CD8-positive, alpha-beta memory T cell (primary cell): ENCODE measurements around the gene ZFR. TPM values are rescaled to one million over a fixed set of nuclear protein-coding genes. Genes with fewer than 3 reads are reported as not detected.

ENCODE experiments used
- CTCF ChIA-PET: fragments of 350-600 bp; sonication (Branson Sonifier 250); formaldehyde crosslinking; loops from one replicate; lab custom pipeline; 2021; ENCODE audit warnings: antibody characterized with exemption; lab: Charles Lee
- POLR2A ChIA-PET: fragments of 350-600 bp; sonication (Branson Sonifier 250); formaldehyde crosslinking; loops from one replicate; lab custom pipeline; 2021; ENCODE audit warnings: antibody characterized with exemption; lab: Charles Lee
- DNase-seq, 5 donors: peaks; one replicate each; pipeline versions ENCODE4 v3.0.0 to v3.0.0-alpha.2; 2020 to 2022; ENCODE audit warnings: mixed read lengths in 1 of 5
- H3K27ac ChIP-seq: one replicate; pipeline ENCODE4 v1.7.0; 2013; ENCODE audit warnings: low read depth, mild to moderate bottlenecking, low read length, moderate library complexity
- H3K27me3 ChIP-seq: 2 replicates; pipeline ENCODE4 v1.7.0; 2013; ENCODE audit warnings: low read length, mild to moderate bottlenecking; ENCODE audit not compliant: insufficient read depth, poor library complexity, severe bottlenecking
- H3K36me3 ChIP-seq: 2 replicates; pipeline ENCODE4 v1.7.0; 2013; ENCODE audit warnings: mild to moderate bottlenecking, low read length, moderate library complexity; ENCODE audit not compliant: insufficient read depth
- H3K4me1 ChIP-seq: 2 replicates; pipeline ENCODE4 v1.7.0; 2013; ENCODE audit warnings: mild to moderate bottlenecking, low read length, moderate library complexity; ENCODE audit not compliant: insufficient read depth
- H3K4me3 ChIP-seq: 2 replicates; pipeline ENCODE4 v1.7.0; 2013; ENCODE audit warnings: mild to moderate bottlenecking, low read length
- H3K9me3 ChIP-seq: 2 replicates; pipeline ENCODE4 v1.7.0; 2013; ENCODE audit warnings: mild to moderate bottlenecking, low read length
- H3K27ac Mint-ChIP-seq, 8 donors: one replicate each; pipeline ENCODE4 v1.8.0; 2020 to 2021; ENCODE audit warnings: mixed read lengths in 8 of 8, mild to moderate bottlenecking in 6 of 8, inconsistent platforms in 3 of 8, moderate library complexity in 3 of 8
- H3K27me3 Mint-ChIP-seq, 2 donors: one replicate each; pipeline ENCODE4 v1.8.0; 2020 to 2021; ENCODE audit warnings: mixed read lengths in 2 of 2, mild to moderate bottlenecking in 1 of 2, moderate library complexity in 1 of 2
- H3K36me3 Mint-ChIP-seq, 3 donors: one replicate each; pipeline ENCODE4 v1.8.0; 2020 to 2021; ENCODE audit warnings: mixed read lengths in 3 of 3, inconsistent platforms in 1 of 3, mild to moderate bottlenecking in 1 of 3
- H3K4me1 Mint-ChIP-seq, 3 donors: one replicate each; pipeline ENCODE4 v1.8.0; 2020 to 2021; ENCODE audit warnings: mixed read lengths in 3 of 3, inconsistent platforms in 1 of 3, mild to moderate bottlenecking in 1 of 3
- H3K4me3 Mint-ChIP-seq, 7 donors: one replicate each; pipeline ENCODE4 v1.8.0; 2020 to 2021; ENCODE audit warnings: mixed read lengths in 7 of 7, mild to moderate bottlenecking in 6 of 7, moderate library complexity in 4 of 7, inconsistent platforms in 2 of 7
- H3K9me3 Mint-ChIP-seq, 5 donors: one replicate each; pipeline ENCODE4 v1.8.0; 2020 to 2022; ENCODE audit warnings: mixed read lengths in 5 of 5, mild to moderate bottlenecking in 3 of 5, moderate library complexity in 2 of 5, inconsistent platforms in 1 of 5
- polyA plus RNA-seq: library from polyadenylated mRNA; unstranded; fragments of 300-500 nt; fragmentation: Illumina TruSeq; gene quantifications from one replicate; pipeline ENCODE4 v1.2.3, GENCODE V29; 2021
- total RNA-seq, 2 experiments: library from RNA; stranded (reverse); gene quantifications; one replicate each; pipeline ENCODE4 v1.2.3, GENCODE V29; 2021

ZFR gene
- total and polyA plus RNA-seq, 3 experiments from 2014 or later, result 83.4 to 88.3 (median 87.5) TPM

GRCh38 chr5:32308946-32309345 is 135.6 kb downstream of the ZFR start:
- no peak for DNase-seq
- Histone ChIP-seq H3K36me3 (no peaks in the 10 kb centered on the region), H3K9me3 (no peaks in the 10 kb centered on the region), H3K4me3 (no peak overlapping the region), H3K27ac (no peak overlapping the region), H3K4me1 (peaks cover 18% of the 10 kb centered on the region), H3K27me3 (no peaks in the 10 kb centered on the region)
- Mint-ChIP-seq H3K9me3 (no peaks in the 10 kb centered on the region), H3K4me3 (peak overlapping the region in 1 of 7 donors; percentile 87), H3K36me3 (peaks cover 0 to 16% (median 13%) of the 10 kb centered on the region in 3 donors), H3K4me1 (peaks cover 50 to 76% (median 70%) of the 10 kb centered on the region in 3 donors), H3K27ac (peak overlapping the region in 1 of 8 donors; percentile 81), H3K27me3 (peaks cover 0 to 2% of the 10 kb centered on the region in 2 donors)
- ChIA-PET POLR2A (no interaction called here), CTCF (no interaction called here)

- no peak for DNase-seq
- Mint-ChIP-seq H3K9me3 (no peaks in the 10 kb centered on the region), H3K4me3 (peak overlapping the region in 1 of 7 donors; percentile 23), H3K27me3 (no peaks in the 10 kb centered on the region), H3K4me1 (peaks cover 55 to 83% (median 75%) of the 10 kb centered on the region in 3 donors), H3K27ac (peak overlapping the region in 2 of 8 donors; percentile 14 to 79), H3K36me3 (peaks cover 0 to 18% (median 9%) of the 10 kb centered on the region in 3 donors)
- Histone ChIP-seq H3K27ac (no peak overlapping the region), H3K9me3 (no peaks in the 10 kb centered on the region), H3K27me3 (no peaks in the 10 kb centered on the region), H3K36me3 (no peaks in the 10 kb centered on the region), H3K4me3 (no peak overlapping the region), H3K4me1 (peaks cover 18% of the 10 kb centered on the region)
- ChIA-PET POLR2A (no interaction called here), CTCF (no interaction called here)
Observed at GRCh38 chr5:32307769-32308194, 136.8 kb downstream of the ZFR start.

GRCh38 chr5:32304622-32305021 is 139.9 kb downstream of the ZFR start:
- POLR2A ChIA-PET, result interaction anchor here (0.6 kb wide), 1 partner anchor 23 kb away, joined by 6 read pairs; no protein-coding TSS in a partner anchor
- Histone ChIP-seq H3K27ac (no peak overlapping the region), H3K4me1 (no peaks in the 10 kb centered on the region), H3K4me3 (no peak overlapping the region), H3K27me3 (no peaks in the 10 kb centered on the region), H3K9me3 (no peaks in the 10 kb centered on the region), H3K36me3 (no peaks in the 10 kb centered on the region)
- Mint-ChIP-seq H3K27me3 (no peaks in the 10 kb centered on the region), H3K9me3 (no peaks in the 10 kb centered on the region), H3K27ac (peak overlapping the region in 1 of 8 donors; percentile 4), H3K4me3 (peak overlapping the region in 2 of 7 donors; percentile 22 to 45), H3K36me3 (peaks cover 0 to 14% (median 13%) of the 10 kb centered on the region in 3 donors), H3K4me1 (peaks cover 50 to 86% (median 72%) of the 10 kb centered on the region in 3 donors)
- no peak for DNase-seq
- CTCF ChIA-PET, result interaction anchor here (1.5 kb wide), 1 partner anchor 72 kb away, joined by 3 read pairs; no protein-coding TSS in a partner anchor

Other genes starting within 250 kb of the ZFR start
- 10 to 100 TPM; 25.4 to 27.4 TPM for gene MTMR12, start 131.8 kb downstream of the ZFR start, total RNA-seq
- 20.4 TPM for gene MTMR12, start 131.8 kb downstream of the ZFR start, polyA plus RNA-seq
- 100 to 1,000 TPM; 484 to 511 TPM for gene SUB1, start 140.8 kb upstream of the ZFR start, total RNA-seq
- gene SUB1, start 140.8 kb upstream of the ZFR start, polyA plus RNA-seq, result 476 TPM